A673 (cell line): ENCODE measurements around the gene UFSP1. TPM values are rescaled to one million over a fixed set of nuclear protein-coding genes. Genes with fewer than 3 reads are reported as not detected.
A peak's percentile ranks its signal among the peaks of the same experiment; 100 is the strongest.

Experiments
- BruUV-seq: library from RNA; stranded (reverse); fragments of 400-500 nt; replicated peaks from 2 replicates; lab custom pipeline; 2021; lab: Mats Ljungman, UMichigan
- CTCF ChIA-PET: fragments of 300-600 bp; sonication (Branson Sonifier 250); formaldehyde crosslinking; loops from one replicate; lab custom pipeline; 2022; ENCODE audit warnings: antibody characterized with exemption; lab: Charles Lee
- POLR2A ChIA-PET: fragments of 300-600 bp; sonication (Branson Sonifier 250); formaldehyde crosslinking; loops from one replicate; lab custom pipeline; 2022; ENCODE audit warnings: antibody characterized with exemption; ENCODE audit not compliant: low non-redundant PET; lab: Charles Lee
- DNase-seq: peaks from one replicate; pipeline ENCODE4 v3.0.0-alpha.2; 2015; ENCODE audit warnings: low spot score
- H3K27ac ChIP-seq: fragments of 200-600 bp; sonication (generic); 2 replicates; pipeline ENCODE4 v1.5.1; 2016; ENCODE audit warnings: mixed run types, low read depth, mild to moderate bottlenecking, mixed read lengths, antibody characterized with exemption, low read length; ENCODE audit not compliant: poor library complexity, severe bottlenecking
- H3K27me3 ChIP-seq: fragments of 200-600 bp; sonication (generic); replicated peaks from 2 replicates; pipeline ENCODE4 v1.6.1; 2017; ENCODE audit warnings: mixed run types, low read depth, mild to moderate bottlenecking, mixed read lengths, antibody characterized with exemption, low read length; ENCODE audit not compliant: insufficient read depth, poor library complexity
- H3K36me3 ChIP-seq: fragments of 200-600 bp; sonication (generic); 2 replicates; pipeline ENCODE4 v1.6.1; 2016; ENCODE audit warnings: mixed run types, mild to moderate bottlenecking, mixed read lengths, antibody characterized with exemption, low read length; ENCODE audit not compliant: insufficient read depth, poor library complexity, severe bottlenecking
- H3K4me1 ChIP-seq: fragments of 200-600 bp; sonication (generic); 2 replicates; pipeline ENCODE4 v1.6.1; 2017; ENCODE audit warnings: mixed run types, mild to moderate bottlenecking, mixed read lengths, antibody characterized with exemption, low read length; ENCODE audit not compliant: insufficient read depth, poor library complexity, severe bottlenecking
- H3K4me3 ChIP-seq: fragments of 200-600 bp; sonication (generic); 2 replicates; pipeline ENCODE4 v1.5.1; 2016; ENCODE audit warnings: low read depth, mixed run types, mild to moderate bottlenecking, mixed read lengths, low read length; ENCODE audit not compliant: poor library complexity, severe bottlenecking
- H3K9me3 ChIP-seq: fragments of 200-600 bp; sonication (generic); 2 replicates; pipeline ENCODE4 v1.6.1; 2016; ENCODE audit warnings: mixed run types, low read depth, mild to moderate bottlenecking, mixed read lengths, antibody characterized with exemption, low read length; ENCODE audit not compliant: poor library complexity, severe bottlenecking
- CTCF ChIP-seq: fragments of 300-800, 200-600 bp; sonication (generic); conservative IDR thresholded peaks from 2 replicates; pipeline ENCODE4 v1.5.1; 2017; ENCODE audit warnings: low read depth, mild to moderate bottlenecking, antibody characterized with exemption, low read length, moderate library complexity, mixed read lengths
- EZH2 ChIP-seq: fragments of 200-600 bp; sonication (generic); IDR thresholded peaks from 2 replicates; pipeline ENCODE4 v1.6.1; 2017; ENCODE audit warnings: borderline replicate concordance, low read depth, mild to moderate bottlenecking, mixed read lengths, antibody characterized with exemption, low read length; ENCODE audit not compliant: poor library complexity, severe bottlenecking
- intact Hi-C: fragments of 100-400 bp; cut with micrococcal nuclease; formaldehyde crosslinking; loops from one replicate; pipeline ENCODE4 v1.10.0; 2022; ENCODE audit not compliant: unreplicated experiment
- total RNA-seq: library from RNA; stranded (reverse); gene quantifications from 2 replicates; pipeline ENCODE4 v1.2.3, GENCODE V29; 2021

The UFSP1 gene
- total RNA-seq, 1 experiment from 2014 or later: 5.0 TPM

GRCh38 chr7:100886936-100887515 lies 2.5 kb downstream of the UFSP1 start:
- Histone ChIP-seq H3K4me1 (peaks cover 24% of the 10 kb centered on the region), H3K36me3 (peaks cover 68% of the 10 kb centered on the region), H3K4me3 (no peak overlapping the region), H3K27me3 (no peaks in the 10 kb centered on the region), H3K27ac (no peak overlapping the region), H3K9me3 (no peaks in the 10 kb centered on the region)
- no peak for DNase-seq
- ChIA-PET POLR2A (interaction anchor here (0.6 to 2.1 kb wide), 3 partner anchors 12 to 181 kb away, joined by 3 to 6 read pairs (median 4); partner anchors contain the start of genes POP7 and SRRT), CTCF (interaction anchor here (0.6 to 1.0 kb wide), 2 partner anchors 86 to 182 kb away, joined by 3 to 5 read pairs; no protein-coding TSS in a partner anchor)
- BruUV-seq: no TSS peak
- intact Hi-C loops: no loop called here
- TF ChIP-seq EZH2 (no peak), CTCF (no peak)

GRCh38 chr7:100886142-100886935 lies 3.2 kb downstream of the UFSP1 start:
- no peak for DNase-seq
- peaks cover 75% of the 10 kb centered on the region for H3K36me3 ChIP-seq
- H3K27ac ChIP-seq: peak overlapping the region; percentile 23
- TF ChIP-seq EZH2 (no peak), CTCF (no peak)
- H3K27me3 ChIP-seq: no peaks in the 10 kb centered on the region
- no TSS peak for BruUV-seq
- no peak overlapping the region for H3K4me3 ChIP-seq
- peaks cover 24% of the 10 kb centered on the region for H3K4me1 ChIP-seq
- POLR2A ChIA-PET: interaction anchor here (0.6 to 2.1 kb wide), 2 partner anchors 11 to 22 kb away, joined by 3 to 4 read pairs; partner anchors contain the start of gene SRRT
- CTCF ChIA-PET: interaction anchor here (0.6 to 1.0 kb wide), 2 partner anchors 85 to 181 kb away, joined by 3 to 5 read pairs; no protein-coding TSS in a partner anchor
- intact Hi-C loops: no loop called here
- H3K9me3 ChIP-seq: no peaks in the 10 kb centered on the region

- ChIA-PET POLR2A (no interaction called here), CTCF (no interaction called here)
- DNase-seq: no peak
- no peak for TF ChIP-seq EZH2
- no peak for TF ChIP-seq CTCF
- no peaks in the 10 kb centered on the region for H3K9me3 ChIP-seq
- peaks cover 82% of the 10 kb centered on the region for H3K36me3 ChIP-seq
- no peak overlapping the region for H3K4me3 ChIP-seq
- H3K27me3 ChIP-seq: no peaks in the 10 kb centered on the region
- peaks cover 23% of the 10 kb centered on the region for H3K4me1 ChIP-seq
- no TSS peak for BruUV-seq
- intact Hi-C loops: no loop called here
- H3K27ac ChIP-seq: no peak overlapping the region
These were observed 3.9 kb downstream of the UFSP1 start for GRCh38 chr7:100885440-100886141.
